Measurements from ENCODE around the gene CACNB4. TPM values are rescaled to one million over a fixed set of nuclear protein-coding genes. Genes with fewer than 3 reads are reported as not detected.

Gene CACNB4
- total and polyA plus RNA-seq, 9 of the 15 experiments (the other 6 are each of a cell fraction or from before 2014, with no cell fraction given), result 0.01 to 0.20 (median 0.04) TPM; not detected in 1

DNA sequence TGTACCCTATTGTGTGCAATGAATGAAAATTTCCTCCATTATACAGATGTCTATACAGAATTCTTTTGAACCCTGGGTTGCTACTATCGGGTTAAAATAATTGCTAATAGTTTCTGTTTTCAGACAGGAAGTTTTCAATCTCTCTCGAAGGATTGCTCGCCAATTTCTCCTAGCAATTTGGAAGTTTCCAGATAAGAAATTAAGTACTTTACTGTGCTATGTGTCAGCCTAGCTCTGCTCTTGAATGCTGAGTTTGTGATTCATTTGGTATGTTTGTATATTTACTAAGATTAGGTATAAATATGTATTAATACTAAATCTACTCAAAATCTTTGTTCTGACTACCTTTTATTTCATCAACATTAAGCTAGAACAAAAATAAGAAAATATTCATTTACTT is 196.0 kb downstream of the CACNB4 start (continued):
- TF ChIP-seq, protein P1, sequence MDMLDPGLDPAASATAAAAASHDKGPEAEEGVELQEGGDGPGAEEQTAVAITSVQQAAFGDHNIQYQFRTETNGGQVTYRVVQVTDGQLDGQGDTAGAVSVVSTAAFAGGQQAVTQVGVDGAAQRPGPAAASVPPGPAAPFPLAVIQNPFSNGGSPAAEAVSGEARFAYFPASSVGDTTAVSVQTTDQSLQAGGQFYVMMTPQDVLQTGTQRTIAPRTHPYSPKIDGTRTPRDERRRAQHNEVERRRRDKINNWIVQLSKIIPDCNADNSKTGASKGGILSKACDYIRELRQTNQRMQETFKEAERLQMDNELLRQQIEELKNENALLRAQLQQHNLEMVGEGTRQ (CRISPR knock-in tag; IDR thresholded peaks at IDR 0.05), result no peak
- no peak for TF ChIP-seq ELF1 (tag; IDR thresholded peaks at IDR 0.05)
- TF ChIP-seq RBM17 (IDR thresholded peaks at IDR 0.05; ENCODE audit: borderline replicate concordance, low read depth, low read length), result no peak
- no peak for TF ChIP-seq KLF16 (IDR thresholded peaks at IDR 0.05)
- TF ChIP-seq, protein P2, sequence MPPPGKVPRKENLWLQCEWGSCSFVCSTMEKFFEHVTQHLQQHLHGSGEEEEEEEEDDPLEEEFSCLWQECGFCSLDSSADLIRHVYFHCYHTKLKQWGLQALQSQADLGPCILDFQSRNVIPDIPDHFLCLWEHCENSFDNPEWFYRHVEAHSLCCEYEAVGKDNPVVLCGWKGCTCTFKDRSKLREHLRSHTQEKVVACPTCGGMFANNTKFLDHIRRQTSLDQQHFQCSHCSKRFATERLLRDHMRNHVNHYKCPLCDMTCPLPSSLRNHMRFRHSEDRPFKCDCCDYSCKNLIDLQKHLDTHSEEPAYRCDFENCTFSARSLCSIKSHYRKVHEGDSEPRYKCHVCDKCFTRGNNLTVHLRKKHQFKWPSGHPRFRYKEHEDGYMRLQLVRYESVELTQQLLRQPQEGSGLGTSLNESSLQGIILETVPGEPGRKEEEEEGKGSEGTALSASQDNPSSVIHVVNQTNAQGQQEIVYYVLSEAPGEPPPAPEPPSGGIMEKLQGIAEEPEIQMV (tag; conservative IDR thresholded peaks at IDR 0.05; ENCODE audit: low read depth), result no peak
- no peak for TF ChIP-seq CXXC5 (CRISPR knock-in tag; IDR thresholded peaks at IDR 0.05)
- TF ChIP-seq EZH2 (IDR thresholded peaks at IDR 0.05; ENCODE audit: borderline replicate concordance, low read depth, low read length), result no peak
- no peak for TF ChIP-seq TAF7 (tag; IDR thresholded peaks at IDR 0.05)
- no peak for TF ChIP-seq ZNF644 (tag; IDR thresholded peaks at IDR 0.05; ENCODE audit: low read depth)
- TF ChIP-seq, protein P3, sequence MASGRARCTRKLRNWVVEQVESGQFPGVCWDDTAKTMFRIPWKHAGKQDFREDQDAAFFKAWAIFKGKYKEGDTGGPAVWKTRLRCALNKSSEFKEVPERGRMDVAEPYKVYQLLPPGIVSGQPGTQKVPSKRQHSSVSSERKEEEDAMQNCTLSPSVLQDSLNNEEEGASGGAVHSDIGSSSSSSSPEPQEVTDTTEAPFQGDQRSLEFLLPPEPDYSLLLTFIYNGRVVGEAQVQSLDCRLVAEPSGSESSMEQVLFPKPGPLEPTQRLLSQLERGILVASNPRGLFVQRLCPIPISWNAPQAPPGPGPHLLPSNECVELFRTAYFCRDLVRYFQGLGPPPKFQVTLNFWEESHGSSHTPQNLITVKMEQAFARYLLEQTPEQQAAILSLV (tag; IDR thresholded peaks at IDR 0.05), result no peak
- no peak for TF ChIP-seq NR2C2 (CRISPR knock-in tag; IDR thresholded peaks at IDR 0.05)
- TF ChIP-seq NR2C2 (tag; IDR thresholded peaks at IDR 0.05), result no peak
- no peak for TF ChIP-seq PPARD (CRISPR knock-in tag; IDR thresholded peaks at IDR 0.05)
- TF ChIP-seq, protein P4, sequence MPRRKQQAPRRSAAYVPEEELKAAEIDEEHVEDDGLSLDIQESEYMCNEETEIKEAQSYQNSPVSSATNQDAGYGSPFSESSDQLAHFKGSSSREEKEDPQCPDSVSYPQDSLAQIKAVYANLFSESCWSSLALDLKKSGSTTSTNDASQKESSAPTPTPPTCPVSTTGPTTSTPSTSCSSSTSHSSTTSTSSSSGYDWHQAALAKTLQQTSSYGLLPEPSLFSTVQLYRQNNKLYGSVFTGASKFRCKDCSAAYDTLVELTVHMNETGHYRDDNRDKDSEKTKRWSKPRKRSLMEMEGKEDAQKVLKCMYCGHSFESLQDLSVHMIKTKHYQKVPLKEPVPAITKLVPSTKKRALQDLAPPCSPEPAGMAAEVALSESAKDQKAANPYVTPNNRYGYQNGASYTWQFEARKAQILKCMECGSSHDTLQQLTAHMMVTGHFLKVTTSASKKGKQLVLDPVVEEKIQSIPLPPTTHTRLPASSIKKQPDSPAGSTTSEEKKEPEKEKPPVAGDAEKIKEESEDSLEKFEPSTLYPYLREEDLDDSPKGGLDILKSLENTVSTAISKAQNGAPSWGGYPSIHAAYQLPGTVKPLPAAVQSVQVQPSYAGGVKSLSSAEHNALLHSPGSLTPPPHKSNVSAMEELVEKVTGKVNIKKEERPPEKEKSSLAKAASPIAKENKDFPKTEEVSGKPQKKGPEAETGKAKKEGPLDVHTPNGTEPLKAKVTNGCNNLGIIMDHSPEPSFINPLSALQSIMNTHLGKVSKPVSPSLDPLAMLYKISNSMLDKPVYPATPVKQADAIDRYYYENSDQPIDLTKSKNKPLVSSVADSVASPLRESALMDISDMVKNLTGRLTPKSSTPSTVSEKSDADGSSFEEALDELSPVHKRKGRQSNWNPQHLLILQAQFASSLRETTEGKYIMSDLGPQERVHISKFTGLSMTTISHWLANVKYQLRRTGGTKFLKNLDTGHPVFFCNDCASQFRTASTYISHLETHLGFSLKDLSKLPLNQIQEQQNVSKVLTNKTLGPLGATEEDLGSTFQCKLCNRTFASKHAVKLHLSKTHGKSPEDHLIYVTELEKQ (CRISPR knock-in tag; IDR thresholded peaks at IDR 0.05), result no peak

Data from K562 (cell line).